ENCODE measurements around the gene IL16. TPM values are rescaled to one million over a fixed set of nuclear protein-coding genes. Genes with fewer than 3 reads are reported as not detected.

Gene IL16
- total RNA-seq, 4 donors from 2014 or later = 9.7 to 15.2 (median 10.9) TPM

- WGBS, 2 donors = 62 to 74% methylated on average over 2 of the region's 2 CpGs
- DNase-seq (ENCODE audit: low spot score in 2 of 2) = no peak
- H3K4me3 ChIP-seq (ENCODE audit: low read depth, poor library complexity, severe bottlenecking) = no peak overlapping the region
- TF ChIP-seq, protein P1, sequence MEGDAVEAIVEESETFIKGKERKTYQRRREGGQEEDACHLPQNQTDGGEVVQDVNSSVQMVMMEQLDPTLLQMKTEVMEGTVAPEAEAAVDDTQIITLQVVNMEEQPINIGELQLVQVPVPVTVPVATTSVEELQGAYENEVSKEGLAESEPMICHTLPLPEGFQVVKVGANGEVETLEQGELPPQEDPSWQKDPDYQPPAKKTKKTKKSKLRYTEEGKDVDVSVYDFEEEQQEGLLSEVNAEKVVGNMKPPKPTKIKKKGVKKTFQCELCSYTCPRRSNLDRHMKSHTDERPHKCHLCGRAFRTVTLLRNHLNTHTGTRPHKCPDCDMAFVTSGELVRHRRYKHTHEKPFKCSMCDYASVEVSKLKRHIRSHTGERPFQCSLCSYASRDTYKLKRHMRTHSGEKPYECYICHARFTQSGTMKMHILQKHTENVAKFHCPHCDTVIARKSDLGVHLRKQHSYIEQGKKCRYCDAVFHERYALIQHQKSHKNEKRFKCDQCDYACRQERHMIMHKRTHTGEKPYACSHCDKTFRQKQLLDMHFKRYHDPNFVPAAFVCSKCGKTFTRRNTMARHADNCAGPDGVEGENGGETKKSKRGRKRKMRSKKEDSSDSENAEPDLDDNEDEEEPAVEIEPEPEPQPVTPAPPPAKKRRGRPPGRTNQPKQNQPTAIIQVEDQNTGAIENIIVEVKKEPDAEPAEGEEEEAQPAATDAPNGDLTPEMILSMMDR (IDR thresholded peaks at IDR 0.05) = no peak
- intact Hi-C loops (cut with DNase I; ENCODE audit: low total_unique reads) = loop anchor here (10.0 kb wide), 1 partner anchor 64 kb away; no protein-coding TSS in a partner anchor
Measured at GRCh38 chr15:81168644-81169043, 28.0 kb upstream of the IL16 start.

- no peak overlapping the region for H3K4me3 ChIP-seq (ENCODE audit: low read depth, poor library complexity, severe bottlenecking)
- no peak for TF ChIP-seq POLR2A (IDR thresholded peaks at IDR 0.05)
- TF ChIP-seq, protein P1 (IDR thresholded peaks at IDR 0.05) = no peak
- intact Hi-C loops (cut with DNase I; ENCODE audit: low total_unique reads) = no loop called here
- no peak for DNase-seq (ENCODE audit: low spot score in 2 of 2)
- 41 to 53% methylated on average over 3 of the region's 3 CpGs for WGBS, 2 donors
Measured at GRCh38 chr15:81170511-81170910, 26.2 kb upstream of the IL16 start.

DNA sequence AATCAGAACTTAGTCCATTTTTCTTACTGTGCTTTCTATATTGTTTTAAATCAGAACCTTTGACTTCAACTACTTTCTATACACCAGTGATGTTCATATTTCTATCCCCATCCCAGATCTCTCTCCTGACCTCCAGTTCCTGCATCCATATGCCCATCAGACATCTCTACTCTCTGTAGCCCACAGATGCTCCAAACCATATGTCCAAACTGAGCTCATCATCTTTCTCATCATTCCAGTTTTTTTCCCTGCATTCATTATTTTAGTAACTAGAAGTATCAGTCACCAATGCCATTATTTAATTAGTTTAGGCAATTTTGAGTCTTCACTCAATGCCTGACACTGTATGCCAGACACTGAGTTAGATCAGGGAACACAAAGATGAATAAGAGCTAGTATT, 25.4 kb upstream of the IL16 start:
- TF ChIP-seq, protein P1 (IDR thresholded peaks at IDR 0.05) = no peak
- TF ChIP-seq POLR2A (IDR thresholded peaks at IDR 0.05) = no peak
- intact Hi-C loops (cut with DNase I; ENCODE audit: low total_unique reads) = no loop called here

DNA sequence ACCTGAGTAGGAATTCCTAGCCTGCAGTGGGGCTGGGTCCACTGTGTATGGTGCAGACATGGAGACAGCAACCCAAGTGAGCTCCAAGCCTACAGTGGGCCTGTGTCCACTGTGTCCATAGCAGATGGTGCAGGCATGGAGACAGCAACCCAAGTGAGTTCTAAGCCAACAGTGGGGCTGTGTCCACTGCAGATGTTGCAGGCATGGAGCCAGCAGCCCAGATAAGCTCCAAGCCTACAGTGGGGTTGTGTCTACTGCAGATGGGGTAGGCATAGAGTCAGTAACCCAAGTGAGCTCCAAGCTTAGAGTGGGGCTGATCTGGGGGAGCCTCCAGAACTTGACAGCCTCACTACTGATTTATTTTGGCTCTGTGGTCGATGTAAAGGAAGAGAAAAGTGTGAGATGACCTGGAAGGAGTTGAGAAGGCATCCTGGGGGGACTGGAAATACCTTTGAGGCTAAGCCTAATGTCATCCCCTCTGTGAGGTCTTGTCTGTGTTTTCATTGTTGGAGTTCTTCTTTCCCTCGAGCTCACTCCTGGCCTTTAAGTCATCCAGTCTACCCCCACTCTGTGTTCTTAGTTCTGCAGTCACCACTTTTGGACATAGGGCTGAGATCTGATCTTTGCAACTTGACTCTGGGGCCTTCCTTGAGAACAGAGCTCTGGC, 22.4 kb upstream of the IL16 start:
- no peak for TF ChIP-seq POLR2A (IDR thresholded peaks at IDR 0.05)
- TF ChIP-seq, protein P1 (IDR thresholded peaks at IDR 0.05) = no peak
- intact Hi-C loops (cut with DNase I; ENCODE audit: low total_unique reads) = no loop called here
- H3K4me3 ChIP-seq (ENCODE audit: low read depth, poor library complexity, severe bottlenecking) = no peak overlapping the region
- no peak for DNase-seq (ENCODE audit: low spot score in 2 of 2)
- WGBS, 2 donors = 70 to 73% methylated on average over 2 of the region's 2 CpGs

More for the DNA sequence above, 25.4 kb upstream of the IL16 start:
- no peak overlapping the region for H3K4me3 ChIP-seq (ENCODE audit: low read depth, poor library complexity, severe bottlenecking)
- no peak for DNase-seq (ENCODE audit: low spot score in 2 of 2)

GRCh38 chr15:81174792-81175327, 21.8 kb upstream of the IL16 start:
- intact Hi-C loops (cut with DNase I; ENCODE audit: low total_unique reads) = no loop called here
- TF ChIP-seq, protein P1 (IDR thresholded peaks at IDR 0.05) = no peak
- TF ChIP-seq POLR2A (IDR thresholded peaks at IDR 0.05) = no peak
- 92 to 100% methylated on average over 1 of the region's 1 CpG for WGBS, 2 donors
- H3K4me3 ChIP-seq (ENCODE audit: low read depth, poor library complexity, severe bottlenecking) = no peak overlapping the region
- no peak for DNase-seq (ENCODE audit: low spot score in 2 of 2)

DNA sequence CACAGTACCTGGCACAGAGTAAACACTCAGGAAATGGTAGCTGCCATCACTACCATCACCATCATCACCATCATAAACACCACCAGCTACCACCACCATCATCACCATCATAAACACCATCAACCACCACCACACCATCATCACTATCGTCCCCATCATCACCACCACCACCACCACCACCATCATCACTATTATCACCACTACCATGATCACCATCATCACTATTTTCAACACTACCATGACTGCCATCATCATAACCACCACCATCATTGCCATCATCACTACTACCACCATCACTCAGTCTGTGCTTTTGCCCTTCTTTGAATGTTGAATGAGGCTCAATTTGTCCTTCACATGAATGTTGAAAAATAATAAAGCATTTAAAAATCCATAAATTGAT, 21.2 kb upstream of the IL16 start:
- no peak for DNase-seq (ENCODE audit: low spot score in 2 of 2)
- no peak overlapping the region for H3K4me3 ChIP-seq (ENCODE audit: low read depth, poor library complexity, severe bottlenecking)
- intact Hi-C loops (cut with DNase I; ENCODE audit: low total_unique reads) = no loop called here
- TF ChIP-seq, protein P1 (IDR thresholded peaks at IDR 0.05) = no peak
- TF ChIP-seq POLR2A (IDR thresholded peaks at IDR 0.05) = no peak
- 89 to 92% methylated on average over 1 of the region's 1 CpG for WGBS, 2 donors
